Measurements from ENCODE around the gene NPFFR1.

Gene NPFFR1

DNA sequence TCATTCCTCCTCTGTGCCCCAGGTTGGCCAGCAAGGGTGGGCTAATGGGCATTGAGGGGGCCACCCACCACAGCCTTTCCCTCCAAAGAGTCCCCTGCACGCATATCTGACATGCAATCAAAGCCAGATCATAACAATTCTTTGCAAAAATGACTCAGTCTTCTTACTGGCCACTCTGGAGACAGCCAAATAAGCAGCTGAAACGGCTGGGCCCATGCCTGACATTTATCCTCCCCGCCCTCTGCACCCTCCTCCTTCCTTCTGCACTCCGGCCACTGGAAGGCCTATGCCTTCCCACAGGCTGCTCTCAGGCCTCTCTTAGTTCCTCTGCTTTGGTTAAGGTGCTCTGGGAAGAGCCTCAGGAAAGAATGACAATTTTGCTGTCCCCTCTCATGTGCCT, 29.2 kb upstream of the NPFFR1 start:
- DNase-seq = no peak

DNA sequence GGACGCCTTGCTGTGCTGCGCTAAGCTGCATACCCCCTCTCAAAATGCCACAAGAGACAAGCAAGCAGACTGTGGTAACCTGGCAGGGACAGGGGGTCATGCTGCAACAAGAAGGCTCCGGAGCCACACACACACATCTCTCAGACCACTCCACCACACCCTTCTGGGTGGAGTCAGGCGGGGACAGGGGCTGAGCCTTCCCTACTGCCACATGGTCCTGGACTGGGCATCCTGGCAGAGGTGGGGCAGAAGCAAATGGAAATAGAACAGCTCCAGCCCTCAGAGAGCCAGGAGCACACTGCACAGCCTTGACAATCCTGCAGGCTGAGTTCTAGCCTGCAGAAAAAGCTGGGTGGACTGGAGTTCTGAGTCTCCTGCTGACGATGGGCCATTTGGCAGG, 28.4 kb upstream of the NPFFR1 start:
- DNase-seq = no peak

DNA sequence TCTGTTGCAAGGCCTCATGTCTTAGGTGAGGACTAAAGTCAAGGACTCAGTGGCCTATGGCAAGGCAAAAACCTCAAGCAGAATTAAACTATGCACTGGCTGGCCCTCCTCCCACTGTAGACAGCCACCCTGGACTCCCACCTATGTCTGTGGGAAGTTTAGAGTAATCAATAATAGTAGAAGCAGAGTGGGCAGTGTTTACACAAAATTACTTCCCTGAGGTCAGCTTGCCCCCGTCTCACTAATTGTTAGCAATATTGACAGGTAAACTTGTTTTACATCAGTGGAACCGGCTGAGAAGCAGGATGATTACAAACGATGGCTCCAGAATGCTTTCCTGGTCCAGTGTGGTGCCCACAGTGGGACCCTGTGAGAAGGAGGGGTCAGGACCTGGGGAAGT, 27.9 kb upstream of the NPFFR1 start:
- DNase-seq = no peak

DNA sequence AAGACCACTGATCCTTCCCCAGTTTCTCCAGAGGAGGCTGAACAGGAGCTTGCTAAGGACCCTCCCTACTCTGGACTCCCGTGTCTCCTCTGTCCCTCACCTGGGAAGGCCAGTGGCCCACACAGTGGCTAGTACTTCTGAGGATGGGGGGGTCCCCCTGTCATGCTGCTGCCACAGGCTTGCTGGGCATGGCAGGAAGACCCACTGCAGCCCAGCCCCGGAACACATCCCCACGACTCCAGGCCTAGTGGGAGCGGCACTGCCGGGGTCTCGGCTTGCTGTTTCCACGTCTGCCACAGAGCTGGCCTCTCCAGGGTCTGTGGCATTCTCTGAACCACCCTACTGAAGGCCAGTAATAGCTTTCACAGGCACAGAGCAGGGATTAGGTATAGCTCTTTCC, 25.9 kb upstream of the NPFFR1 start:
- no peak for DNase-seq

DNA sequence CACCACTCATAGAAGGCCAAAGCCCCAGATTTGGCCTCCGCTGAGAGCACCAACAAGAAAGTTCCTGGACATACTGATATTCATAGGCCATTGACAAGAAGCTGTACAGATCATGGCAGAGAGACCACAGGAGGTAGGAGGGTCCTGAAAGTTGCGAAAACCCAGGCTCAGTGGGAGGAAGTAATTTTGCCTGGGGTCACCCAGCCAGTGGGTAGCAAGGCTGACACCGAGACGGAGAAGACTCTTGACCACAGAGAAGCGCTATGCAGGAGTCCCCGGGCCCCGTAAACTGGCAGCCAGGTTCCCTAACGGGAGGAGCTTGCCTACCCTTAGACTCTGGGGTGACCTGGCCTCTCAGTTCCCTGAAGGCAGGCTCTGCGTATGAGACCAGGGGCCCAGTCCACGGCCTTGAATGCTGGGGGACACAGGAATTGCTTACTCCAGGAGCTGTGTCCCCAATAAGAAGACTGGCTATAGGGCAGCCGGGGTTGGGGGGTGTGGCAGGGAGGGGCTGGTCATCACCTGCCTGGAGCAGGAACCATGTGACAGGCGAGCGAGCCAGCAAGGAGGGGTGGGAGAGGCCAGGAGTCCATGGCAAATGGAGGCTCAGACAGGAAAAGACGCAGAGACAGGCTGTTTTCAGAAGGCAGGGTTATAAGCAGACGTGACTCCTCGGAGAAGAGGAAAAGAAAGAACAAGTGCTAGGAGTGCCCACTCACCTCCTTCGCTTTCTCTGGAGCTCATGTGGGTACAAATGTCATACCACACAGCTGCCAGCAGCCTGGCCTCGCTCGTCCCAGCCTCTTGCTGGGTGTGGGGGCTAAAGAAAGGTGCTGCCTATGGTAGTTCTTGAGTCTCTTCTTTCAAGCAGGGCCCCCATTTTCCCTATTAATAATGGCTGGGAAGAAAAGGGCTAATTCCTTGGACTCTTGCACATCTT, 24.6 kb upstream of the NPFFR1 start:
- DNase-seq = no peak

DNA sequence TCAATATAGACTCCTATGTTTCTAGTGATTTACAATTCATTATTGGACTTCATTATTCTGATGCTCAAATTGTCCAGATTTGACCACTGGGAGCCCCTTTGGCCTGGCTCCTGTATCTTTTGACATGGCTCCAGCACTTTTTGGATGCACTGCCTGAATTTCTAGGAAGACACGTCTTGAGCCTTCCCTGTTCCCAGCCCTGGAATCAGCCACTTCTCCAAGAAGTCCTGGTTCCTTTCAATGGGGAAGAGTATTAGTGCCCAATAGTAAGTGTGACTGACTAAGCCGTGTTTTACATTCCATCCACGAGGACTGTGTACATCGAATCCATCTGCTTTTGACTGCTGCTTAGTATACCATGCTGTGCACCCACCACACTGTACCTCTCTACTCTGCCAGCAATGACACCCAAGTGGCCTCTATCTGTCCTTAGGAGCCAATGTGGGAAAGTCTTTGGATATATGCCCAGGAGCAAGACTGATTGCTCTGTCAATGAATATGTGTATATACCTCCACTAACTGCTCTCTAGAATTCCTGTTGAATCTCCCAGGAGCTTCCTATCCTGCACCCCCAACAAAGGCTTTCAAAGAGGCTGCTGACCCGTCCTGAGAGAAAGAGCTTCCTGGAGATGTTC, 23.2 kb upstream of the NPFFR1 start:
- no peak for DNase-seq

DNA sequence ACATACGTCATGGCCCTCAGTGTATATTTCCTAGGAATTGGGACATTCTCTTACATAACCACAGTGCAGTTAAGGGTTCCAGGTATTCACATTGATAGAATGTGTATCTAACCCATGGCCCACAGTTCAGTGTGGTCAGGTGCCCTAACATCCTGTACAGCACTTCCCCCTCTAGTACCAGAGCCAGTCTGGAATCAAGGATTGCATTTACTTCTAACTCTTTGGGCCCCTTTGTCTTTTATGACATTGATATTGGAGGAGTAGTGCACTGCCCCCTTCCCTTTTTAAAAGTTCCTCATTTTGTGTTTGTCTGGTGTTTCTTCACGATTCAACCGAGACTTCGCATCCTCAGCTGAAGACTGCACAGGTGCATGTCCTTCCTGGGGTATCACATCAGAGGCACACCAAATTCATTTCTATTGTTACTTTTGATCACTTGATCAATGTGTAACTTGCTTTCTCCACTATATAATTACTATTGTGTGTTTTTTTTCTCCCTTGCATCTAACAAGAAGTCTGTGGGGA, 22.4 kb upstream of the NPFFR1 start:
- DNase-seq = no peak

DNA sequence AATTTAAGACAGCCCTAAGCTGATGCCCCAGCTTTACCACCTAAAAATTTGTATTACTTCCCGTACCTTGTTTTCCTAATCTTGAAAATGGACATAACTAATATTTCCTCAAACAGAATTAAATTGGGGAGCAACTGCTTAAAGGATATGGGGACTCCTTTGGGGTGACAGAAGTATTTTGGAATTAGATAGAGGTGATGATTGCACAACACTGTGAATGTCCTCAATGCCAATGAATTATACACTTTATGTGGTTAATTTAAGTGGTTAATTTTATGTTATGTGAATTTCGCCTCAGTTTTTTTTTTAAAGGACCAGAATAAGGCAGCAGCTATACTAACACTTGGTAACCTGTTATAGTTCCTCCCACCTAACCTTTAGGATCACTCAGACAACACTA, 19.9 kb upstream of the NPFFR1 start:
- no peak for DNase-seq

DNA sequence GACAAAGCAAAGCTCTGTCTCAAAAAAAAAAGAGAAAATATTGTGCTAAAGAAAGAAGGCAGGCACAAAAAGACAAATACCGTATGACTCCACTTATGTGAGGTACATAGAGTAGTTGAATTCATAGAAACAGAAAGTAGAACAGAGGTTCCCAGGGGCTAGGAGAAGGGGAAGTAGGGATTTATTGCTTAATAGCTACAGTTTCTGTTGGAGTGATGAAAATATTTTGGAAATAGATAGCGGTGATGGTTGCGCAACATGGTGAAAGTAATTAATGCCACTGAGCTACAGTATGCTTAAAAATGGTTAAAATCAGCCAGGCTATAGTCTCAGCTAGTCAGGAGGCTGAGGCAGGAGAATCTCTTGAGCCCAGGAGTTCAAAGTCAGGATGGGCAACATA, 18.5 kb upstream of the NPFFR1 start:
- DNase-seq = no peak

DNA sequence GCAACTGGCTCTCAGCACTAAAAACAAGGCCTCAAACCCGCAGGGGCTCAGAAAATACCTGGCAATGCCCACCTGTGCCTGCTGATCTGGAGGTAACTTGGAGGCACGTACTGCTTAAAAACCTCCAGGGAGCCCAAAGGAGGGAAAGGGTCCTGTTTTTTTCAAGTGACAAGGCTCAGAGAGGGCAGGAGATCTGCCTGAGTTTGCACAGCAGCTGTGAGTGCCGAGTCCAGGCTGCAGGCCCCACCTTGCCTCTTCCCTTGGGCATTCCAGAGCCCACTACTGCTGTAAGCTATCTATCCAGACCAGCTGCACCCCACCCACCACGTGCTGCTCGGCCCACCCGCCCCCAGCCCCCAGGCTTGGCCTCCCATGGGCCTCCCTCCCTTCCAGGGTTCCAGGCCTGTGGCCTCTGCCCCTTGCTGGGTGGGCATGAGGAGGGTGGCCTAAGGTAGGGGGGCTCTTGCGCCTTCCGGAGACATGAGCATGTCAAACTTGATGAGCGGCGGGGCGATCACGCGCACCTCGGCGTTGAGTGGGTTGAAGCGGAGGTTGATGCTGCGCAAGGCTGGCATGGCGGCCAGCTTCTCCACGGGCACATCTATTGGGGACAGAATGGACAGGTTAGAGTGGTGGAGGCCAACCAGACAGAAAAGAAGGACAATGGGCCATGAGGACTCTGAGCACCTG, 17.2 kb upstream of the NPFFR1 start:
- DNase-seq = no peak

DNA sequence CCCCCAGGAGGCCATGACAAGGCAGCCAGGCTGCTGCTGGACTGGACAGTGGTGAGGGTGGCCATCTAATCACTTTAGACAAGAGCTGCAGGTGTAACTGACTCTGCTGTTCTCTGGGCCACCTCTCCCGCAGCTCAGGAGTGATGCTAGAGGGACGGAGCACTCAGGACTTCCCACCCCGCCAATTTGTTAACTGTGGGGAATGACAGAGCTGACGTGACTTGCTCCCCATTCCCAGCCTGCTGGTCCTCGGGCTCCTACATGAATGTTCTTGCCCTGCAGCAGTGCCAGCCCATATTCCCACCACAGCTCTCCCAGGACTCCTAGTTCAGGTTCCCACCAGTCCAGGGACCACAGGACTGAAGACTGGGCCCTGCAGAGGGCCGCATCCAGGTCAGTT, 16.7 kb upstream of the NPFFR1 start:
- no peak for DNase-seq

DNA sequence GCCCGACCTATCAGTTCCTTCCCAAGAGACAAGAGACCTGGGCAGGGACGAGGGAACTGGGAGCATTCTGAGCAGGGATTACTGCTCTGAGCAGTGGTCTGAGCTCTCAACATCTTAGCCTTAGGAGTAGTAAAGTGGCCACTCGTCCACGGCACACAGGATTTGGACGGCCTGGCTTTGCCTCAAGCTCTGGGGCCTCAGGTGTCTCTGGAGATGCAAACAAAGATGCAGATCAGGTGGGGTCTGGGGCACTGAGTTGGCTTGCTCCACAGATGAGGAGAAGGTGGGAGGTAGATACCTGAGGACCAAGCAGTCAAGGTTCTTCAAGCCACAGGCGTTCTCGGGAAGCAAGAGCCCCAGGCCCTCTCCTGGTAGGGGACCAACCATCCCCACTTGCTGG, 16.1 kb upstream of the NPFFR1 start:
- no peak for DNase-seq

DNA sequence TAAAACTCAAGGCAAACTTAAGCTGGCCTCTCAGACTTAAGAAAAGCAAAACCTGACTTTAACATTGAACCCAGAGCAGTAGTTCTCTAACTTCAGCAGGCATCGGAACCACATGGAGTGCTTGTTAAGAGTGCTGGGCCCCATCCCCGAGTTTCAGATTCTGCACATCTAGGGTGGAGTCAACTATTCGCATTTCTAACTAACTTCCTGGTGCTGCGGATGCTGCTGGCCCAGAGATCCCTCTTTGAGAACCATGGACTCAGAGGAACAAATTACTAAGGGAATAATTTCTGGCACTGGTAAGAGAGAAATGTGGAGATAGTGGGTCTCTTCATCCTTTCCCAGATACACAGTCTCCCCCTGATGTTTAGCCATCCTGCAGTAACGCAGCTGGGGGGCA, 14.6 kb upstream of the NPFFR1 start:
- DNase-seq = no peak

DNA sequence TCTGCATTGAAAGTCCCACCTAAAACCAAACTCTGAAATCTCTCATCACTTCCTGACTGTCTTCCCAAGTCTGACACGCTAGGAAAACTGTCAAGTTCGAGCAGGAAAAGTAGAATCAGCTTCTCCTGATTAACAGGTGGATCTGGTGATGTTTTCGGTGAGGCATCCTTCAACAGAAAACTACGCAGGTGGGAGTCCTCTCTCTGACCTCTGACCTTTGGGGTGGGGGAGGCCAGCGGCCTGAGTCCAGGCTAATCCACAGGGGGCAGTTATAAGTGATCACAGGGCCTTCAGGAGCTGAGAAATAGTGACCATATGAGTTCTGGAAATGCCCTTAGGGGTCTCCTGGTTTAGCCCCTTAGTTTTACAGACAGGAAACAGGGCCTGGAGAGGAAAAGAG, 13.4 kb upstream of the NPFFR1 start:
- DNase-seq = no peak

DNA sequence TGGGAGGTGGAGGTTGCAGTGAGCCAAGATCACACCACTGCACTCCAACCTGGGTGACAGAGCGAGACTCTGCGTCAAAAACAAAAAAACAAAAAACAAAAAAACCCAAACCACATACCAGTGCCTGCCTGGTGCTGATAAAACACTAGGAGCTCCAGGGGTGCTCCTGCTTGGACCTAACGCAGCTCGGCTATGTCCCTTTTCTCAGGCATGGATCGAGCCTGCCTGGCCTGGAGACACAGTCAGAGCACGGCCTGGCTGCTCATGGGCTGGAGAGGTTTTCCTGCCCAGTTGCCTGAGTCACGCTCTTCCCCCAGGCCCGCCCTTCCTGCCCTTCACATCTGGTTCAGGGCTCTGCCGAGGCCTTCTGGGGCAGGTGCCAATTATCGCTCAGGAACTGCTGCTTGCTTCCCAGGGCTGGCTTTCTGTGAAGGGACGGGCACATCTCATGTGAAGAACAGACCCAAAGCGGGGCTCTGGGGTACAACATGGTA, 12.6 kb upstream of the NPFFR1 start:
- peak; percentile 15 for DNase-seq

DNA sequence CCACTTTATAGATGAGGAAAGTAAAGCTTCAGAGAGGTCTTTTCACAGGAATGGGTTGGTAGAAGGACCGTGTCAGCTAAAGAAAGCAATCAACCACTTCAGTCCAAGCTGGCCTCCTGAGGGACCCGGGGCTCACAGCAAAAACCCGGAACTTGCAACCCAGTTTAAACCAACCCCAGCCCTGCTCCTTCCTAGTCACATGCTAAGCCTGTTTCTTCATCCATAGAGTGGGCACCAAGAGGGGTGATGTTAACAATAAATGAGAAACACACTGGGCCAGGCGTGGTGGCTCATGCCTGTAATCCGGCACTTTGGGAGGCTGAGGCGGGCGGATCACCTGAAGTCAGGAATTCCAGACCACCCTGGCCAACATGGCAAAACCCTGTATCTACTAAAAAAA, 12.1 kb upstream of the NPFFR1 start:
- no peak for DNase-seq

DNA sequence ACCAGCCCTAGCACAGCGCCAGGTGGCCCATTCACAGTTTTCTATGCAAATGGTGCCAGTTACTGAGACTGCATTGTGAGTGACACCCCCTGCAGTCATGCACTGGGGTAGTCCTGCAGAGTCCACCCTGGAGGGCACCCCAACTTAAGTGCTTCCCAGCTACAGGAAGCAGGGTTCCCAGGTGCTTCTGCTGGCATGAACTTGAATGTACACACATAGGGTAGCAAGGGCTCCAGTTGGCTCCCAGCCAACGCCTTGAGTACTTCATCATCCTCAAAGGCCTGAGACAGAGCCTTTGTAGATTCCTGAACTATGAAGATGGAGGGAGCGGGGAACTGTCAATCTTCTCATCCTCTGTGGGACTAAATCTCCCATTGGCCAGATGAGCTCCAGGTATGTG, 11.5 kb upstream of the NPFFR1 start:
- peak; percentile 42 for DNase-seq

DNA sequence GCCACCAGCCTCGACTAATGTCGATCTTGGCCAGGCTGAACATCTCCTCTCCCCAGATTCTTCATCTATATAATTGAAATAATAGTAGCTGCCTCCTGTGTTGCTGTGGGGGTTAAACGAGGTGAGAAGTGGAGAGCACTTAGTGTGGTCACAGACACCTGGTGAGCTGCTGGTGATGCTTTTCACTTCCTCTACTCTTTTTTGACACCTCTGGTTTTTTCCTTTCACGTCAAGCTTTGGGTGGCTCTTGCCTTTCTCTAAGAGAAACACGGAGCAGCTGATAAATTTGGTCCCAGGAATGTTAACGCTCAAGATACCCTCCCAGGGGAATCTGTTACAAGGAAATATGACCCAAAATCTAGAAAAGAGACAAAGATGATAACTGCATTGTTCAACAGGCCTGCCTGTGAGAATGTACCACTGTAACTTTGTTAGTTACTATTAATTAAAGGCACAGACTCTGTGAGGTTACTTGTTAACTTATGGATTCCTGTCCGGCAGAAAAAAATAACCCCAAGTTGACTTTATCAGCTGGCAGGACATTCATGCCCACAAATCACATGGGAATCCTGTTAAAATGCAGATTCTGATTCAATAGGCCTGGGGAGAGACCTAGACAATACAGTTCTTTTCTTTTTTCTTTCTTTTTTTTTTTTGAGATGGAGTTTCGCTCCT, 9.5 kb upstream of the NPFFR1 start:
- DNase-seq = no peak

DNA sequence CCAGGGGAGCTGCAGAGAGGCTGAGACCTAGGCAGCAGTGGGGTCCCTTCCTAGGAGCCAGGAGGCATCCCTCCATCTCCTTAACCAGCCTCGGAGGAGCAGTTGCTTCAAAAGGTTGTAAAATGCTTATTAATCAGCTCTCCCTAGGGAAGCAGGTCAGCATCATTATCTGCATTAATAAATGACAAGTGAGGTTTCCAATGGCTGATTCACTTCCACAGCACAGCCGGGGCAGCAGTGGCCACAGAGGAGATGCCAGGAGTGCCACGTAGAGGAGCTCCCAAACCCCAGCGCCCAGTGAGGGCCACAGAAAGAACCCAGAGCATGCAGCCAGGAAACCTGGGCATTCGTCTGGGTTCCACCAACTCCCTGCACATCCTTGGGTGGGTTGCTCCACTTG, 8.2 kb upstream of the NPFFR1 start:
- no peak for DNase-seq

DNA sequence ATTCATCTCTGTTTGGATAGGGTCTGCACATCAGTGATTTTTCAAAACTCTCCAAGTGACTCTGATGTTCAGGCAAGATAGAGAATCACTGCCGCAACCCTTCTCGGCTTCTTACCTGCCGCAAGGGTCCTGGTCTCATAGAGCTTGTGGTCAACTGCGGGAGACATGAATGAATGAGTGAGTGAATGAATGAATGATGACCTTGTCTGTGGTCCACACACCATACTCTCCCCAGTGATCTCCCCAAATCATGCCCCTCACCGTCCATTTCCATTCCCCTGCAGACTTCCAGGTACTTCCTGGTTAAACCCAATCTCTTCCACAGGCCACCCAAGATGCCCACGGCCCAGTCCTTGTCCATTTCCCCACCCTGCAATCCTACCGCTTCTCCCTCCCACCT, 5.9 kb upstream of the NPFFR1 start:
- DNase-seq = no peak

DNA sequence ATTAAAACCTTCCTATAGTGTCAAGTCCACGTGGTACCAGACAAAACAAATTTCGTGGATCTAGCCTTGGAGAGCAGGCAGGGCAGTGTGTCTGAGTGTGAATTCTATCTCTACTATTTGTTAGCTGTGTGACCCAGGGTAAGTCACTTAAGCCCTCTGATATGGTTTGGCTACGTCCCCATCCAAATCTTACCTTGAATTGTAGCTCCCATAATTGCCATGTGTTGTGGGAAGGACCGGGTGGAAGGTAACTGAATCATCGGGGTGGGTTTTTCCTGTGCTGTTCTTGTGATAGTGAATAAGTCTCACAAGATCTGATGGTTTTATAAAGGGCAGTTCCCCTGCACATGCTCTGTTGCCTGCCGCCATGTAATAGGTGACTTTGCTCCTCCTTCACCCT, 2.8 kb upstream of the NPFFR1 start:
- no peak for DNase-seq

DNA sequence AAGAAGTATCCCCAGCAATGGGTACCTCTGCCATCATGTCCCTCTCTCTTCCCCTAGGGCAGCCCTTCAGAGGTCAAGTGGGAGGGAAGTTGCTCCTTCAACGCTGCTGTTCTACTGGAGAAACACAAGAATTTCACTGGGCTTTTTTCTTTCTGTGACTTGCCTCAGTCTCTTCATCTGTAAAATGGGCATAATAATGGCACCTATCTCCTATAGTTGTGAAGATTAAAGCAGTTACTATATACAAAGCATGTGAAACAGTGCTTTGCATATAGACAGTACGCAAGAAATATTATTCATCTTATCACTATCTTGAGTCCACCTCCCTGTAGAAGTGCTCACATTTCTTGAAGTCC, 1.6 kb upstream of the NPFFR1 start:
- no peak for DNase-seq
